ENCODE results near the gene PRPH2.

DNA sequence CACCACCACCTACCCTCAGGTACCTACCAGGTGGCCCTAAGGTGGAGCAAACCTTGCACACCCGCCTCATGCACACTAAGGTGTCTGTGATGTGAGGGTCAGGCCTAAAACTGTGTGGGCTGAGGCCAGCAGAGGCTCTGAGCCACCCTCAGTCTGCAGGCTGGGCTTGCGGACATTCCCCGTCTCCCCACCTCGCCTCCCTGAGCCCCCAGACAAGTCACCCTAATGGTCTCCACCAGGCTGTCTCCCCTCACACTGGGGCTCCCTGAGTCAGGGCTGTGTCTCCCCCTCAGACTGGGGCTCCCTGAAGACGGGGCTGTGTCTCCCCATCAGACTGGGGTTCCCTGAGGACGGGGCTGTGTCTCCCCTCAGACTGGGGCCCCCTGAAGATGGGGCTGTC, 12.5 kb downstream of the PRPH2 start:
- TF ChIP-seq POLR2A (IDR thresholded peaks at IDR 0.05) (no peak), CTCF (IDR thresholded peaks at IDR 0.05) (no peak)

Measured in heart left ventricle (tissue), 13 donors.